HG03354 (cell line): Measurements from ENCODE around the gene SIPA1L3.

ENCODE experiments used
- ATAC-seq: cut with Tn5 transposase; IDR thresholded peaks from one replicate; pipeline ENCODE4 v1.9.1; 2021; ENCODE audit warnings: mild to moderate bottlenecking; ENCODE audit not compliant: unreplicated experiment, poor library complexity, severe bottlenecking

SIPA1L3 gene

DNA sequence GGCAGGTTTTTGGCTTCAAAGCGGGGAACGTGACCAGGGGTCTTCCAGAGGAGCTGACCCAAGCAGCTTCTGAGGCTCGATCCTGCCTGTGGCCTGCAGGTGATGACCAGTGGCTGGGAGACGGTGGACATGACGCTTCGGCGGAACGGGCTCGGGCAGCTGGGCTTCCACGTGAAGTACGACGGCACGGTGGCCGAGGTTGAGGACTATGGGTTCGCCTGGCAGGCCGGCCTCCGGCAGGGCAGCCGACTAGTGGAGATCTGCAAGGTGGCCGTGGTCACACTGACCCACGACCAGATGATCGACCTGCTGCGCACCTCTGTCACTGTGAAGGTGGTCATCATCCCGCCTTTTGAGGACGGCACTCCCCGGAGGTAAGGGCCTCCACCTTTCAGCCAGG lies 223.4 kb downstream of the SIPA1L3 start:
- ATAC-seq = no peak

DNA sequence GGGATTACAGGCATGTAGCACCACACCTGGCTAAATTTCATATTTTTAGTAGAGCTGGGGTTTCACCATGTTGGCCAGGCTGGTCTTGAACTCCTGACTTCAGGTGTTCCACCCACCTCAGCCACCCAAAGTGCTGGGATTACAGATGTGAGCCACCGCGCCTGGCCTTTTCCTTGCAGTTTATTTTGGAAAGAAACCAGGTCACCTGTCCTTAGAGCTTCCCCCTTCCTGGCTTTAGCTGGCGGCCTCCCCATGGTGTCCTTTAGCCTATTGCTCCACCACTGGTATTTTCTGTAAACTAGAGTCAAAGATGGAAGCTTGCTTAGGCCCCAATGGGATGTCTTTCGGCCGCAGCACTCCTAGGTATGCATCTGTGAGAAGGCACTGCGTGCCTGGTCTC lies 225.8 kb downstream of the SIPA1L3 start:
- no peak for ATAC-seq

DNA sequence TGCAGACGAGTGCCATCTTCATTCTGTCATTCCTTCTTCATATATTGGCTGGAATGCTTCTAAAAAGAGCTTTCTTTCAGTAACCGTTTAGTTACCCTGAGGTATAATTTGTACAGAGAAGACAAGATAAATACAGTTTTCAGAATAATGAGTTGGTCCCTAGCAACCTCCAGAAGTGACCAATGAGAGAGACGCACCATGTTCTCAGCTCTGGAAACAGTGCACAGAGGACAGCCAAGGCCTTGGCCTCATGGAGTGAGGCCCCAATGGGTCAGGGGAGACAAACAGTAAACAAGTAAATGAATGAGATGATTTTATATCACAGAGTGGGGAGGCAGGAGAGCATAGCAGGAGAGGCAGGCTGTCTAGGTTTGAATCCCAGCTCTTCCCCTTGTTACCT lies 226.3 kb downstream of the SIPA1L3 start:
- ATAC-seq = no peak

DNA sequence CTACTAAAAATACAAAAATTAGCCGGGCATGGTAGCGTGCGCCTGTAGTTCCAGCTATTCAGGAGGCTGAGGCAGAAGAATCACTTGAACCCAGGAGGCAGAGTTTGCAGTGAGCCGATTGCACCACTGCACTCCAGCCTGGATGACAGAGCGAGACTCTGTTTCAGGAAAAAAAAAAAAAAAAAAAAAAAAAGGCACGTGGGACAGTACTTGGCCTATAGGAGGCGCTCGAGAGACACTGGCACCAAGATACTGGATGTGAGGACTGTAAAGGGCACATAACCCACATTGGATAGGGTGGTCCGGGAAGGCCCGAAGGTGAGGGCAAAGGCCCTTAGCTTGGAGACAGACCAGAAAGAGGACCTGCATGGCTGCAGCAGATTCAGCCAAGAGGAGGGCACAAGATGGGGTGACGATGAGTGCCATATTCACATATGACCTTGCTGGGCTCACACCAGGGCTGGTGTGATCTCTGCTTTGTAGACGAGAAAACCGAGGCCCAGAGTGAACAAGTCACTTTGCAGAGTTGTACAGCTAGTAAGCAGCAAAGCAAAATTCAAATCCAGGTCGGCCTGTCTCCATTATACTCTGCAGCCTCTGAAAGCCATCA lies 227.6 kb downstream of the SIPA1L3 start:
- no peak for ATAC-seq

DNA sequence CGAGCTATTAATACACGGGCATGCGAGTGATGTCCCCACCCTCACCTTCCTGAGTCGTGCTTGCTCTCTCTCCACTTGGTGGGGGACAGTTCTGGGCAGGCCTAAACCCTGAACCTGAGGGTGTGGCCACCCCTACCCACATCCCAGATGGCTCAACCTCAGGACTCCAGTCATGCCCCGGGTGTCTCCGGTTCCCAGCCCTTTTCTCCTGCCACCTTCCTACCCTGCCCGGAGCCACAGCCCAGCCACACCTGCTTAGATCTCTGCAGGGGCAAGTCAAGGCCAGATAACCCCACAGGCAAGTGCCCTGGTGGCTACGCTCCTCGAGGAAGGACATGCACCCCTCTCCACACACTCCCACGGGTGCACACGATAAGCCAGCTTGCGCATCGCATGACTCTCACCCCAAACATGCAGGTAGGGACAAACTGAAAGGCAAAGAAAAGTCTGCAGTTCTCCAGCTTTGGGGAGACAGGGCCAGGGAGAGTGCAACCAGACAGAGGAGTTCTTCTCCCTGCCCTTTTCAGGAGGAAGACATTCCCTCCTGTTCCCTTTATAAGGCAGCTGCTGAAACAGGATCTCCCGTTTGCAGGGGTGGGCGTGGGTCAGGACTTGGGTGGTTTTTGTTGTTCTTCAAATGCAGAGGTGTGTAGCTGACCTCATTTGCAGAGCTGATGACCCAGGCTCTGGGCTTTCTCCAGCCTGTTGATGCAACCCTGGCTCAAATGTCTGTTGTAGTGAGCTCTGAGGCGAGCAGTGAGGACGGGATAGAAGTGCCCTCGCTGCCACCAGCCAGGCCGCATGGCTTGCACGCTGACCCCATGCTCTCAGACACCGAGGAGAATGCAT lies 228.4 kb downstream of the SIPA1L3 start:
- ATAC-seq = no peak

DNA sequence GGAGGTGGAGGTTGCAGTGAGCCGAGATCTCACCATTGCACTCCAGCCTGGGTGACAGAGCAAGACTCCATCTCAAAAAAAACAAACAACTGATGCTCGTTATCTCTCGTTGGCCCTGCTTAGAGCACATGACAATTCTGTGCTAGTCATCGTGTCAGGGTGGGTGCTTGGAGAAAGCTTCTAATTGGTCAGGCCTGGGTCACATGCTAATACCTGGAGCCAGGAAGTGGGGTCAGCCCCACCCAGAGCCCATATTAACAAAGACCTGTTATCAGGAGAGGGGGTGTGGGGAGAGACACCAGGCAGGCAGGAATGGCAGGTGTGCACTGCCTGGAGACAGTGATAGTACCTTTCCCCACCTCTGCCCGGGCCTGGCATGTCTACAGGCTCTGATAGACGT lies 232.1 kb downstream of the SIPA1L3 start:
- ATAC-seq = no peak

DNA sequence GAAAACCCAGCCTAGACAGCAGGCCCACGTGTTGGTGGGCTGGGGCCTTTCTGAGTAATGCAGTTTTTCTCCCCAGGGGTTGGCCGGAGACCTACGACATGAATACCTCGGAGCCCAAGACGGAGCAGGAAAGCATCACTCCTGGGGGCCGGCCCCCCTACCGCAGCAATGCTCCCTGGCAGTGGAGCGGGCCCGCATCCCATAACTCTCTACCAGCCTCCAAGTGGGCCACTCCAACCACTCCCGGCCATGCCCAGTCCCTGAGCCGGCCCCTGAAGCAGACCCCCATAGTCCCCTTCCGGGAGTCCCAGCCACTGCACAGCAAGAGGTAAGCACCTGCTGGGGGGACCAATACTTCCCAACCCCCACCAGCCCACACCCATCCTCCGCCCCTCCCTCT lies 234.1 kb downstream of the SIPA1L3 start:
- ATAC-seq = no peak

DNA sequence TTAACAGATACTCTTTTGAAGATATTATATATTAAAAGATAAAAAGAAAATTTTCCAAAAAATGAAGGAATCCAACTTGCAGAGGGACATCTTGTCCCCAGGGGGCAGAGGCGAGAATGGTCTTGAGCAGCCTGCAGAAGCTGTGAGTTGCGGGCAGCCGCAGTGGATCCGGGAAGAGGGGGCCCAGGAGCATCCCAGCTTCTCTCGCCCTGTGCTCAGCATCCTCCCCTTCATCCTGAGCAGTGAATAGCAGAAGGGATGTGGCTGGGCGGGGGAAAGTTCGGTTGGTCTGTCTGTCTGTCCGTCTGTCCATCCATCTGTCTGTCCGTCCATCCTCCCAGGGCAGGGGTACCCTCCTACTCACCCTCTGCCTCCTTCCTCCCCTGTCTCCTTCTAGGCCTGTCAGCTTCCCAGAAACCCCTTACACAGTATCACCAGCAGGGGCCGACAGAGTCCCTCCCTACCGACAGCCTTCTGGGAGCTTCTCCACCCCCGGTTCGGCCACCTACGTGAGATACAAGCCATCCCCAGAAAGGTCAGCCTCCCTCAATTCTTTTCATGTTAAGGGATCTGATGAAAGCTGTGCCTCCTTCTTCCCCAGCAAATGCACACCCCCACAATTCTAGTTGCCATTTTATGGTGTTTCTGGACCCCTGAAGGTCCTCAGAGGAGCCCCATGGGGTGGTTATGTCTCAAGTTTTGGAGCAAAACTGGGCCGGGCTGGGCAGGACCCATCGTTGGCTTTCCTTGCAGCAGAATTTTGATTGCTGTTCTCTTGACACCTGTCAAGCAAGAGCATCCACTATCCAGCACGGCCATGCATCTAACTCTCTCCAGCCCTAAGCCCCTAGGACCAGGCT lies 235.4 kb downstream of the SIPA1L3 start:
- no peak for ATAC-seq

DNA sequence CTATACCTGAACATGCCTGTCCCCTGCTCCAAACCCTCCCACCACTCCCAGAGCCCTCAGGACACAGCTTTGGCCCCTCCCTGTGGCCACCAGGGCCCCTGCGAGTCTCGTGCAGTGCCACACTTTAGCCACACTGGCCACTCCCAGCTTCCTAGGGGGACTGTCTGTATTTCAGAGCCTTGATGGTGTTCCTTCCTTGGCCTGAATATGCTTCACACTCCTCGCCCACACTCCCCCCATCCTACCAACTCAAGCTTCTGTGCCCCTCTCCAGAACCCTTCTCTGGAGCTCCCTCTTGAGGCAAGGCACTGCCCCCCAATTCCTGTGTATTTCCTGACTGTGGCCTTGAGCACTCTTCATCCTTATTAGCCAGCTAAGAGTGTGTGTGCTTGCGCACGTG lies 236.8 kb downstream of the SIPA1L3 start:
- ATAC-seq = no peak

DNA sequence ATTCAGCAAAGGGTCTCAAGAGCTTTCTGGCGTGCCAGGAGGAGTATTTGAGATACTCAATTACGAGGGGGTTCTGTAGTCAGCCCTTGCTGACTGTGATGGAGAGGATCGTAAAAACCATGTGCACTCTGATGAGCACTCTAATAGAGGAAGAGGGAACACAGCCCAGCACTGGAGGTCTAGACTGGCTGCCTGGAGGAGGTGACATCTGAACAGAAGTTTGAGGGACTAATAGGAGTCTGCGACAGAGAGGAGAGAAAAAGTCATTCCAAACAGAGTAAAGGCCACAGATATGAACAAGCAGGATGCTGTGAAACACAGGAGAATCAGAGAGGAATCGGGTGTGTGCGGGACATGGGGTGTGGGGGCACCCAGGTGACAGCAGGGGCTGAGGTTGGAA lies 237.7 kb downstream of the SIPA1L3 start:
- no peak for ATAC-seq

DNA sequence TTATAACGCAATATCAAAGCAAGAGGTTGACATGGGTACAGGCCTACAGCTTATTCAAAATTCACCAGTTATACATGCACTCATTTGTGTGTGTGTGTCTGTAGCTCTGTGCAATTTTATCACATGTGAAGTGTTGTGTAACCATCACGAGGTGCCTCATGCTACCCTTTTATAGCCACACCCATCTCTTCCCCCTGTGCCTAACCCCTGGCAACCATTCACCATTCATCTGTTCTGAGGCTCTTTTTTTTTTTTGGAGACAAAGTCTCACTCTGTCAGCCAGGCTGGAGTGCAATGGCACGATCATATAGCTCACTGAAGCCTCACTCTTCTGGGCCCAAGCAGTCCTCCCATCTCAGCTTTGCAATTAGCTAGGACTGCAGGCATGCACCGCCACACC lies 238.6 kb downstream of the SIPA1L3 start:
- ATAC-seq = no peak

DNA sequence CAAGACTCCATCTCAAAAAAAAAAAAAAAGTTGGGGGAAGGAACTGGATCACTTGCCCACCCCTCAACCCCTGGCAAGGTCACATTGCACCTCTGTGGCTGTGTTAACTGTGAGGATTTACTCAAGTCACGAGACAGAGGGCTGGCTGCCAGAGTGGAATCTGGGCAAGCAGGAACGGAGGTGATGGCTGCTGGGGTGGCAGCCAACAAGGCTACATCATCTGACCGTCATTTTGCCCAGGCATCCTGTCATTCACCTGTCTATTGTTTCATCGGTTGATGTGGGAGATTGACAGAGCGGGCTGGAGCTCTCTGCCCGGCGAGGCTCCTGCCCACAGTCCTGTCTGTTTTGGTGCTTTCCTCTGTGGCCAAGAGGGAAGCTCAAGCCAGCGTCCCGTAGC lies 241.3 kb downstream of the SIPA1L3 start:
- ATAC-seq = no peak

DNA sequence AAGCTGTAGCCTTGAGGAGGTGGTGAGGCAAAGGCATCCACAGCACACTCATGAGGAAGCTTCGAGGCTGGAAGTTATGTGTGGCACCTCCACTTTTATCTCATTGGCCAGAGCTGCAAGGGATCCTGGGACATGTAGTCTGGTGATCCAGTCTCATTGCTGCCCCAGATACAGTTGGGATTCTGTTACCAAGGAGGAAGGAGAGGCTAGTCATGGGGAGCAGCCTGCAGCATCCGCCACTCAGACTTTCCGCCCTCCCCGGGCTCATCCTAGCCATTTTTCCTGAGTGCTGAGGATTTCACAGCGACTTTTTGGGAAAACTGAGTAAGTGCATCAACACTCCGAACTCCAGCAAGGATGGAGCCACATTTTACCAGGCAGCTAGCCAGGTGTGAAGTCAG lies 242.7 kb downstream of the SIPA1L3 start:
- ATAC-seq = no peak

DNA sequence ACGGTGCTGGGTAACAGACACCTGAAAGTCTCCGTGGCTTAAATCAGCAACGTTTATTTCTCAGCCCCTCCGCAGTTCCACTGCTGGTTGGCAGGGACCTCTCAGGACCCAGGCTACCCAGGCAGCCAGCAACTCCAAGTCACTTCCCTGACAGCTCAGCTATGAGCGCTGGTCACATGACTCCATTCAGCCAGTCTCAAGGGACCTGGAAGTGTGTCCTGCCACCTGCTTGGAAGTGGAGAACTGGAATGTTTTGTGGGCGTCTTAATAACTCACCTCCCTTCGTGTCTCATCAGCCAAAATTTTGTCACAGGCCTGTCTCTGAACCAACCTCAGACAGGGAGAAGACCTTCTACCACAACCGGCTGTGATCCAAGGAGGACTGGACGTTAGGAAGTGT lies 244.2 kb downstream of the SIPA1L3 start:
- ATAC-seq = no peak

DNA sequence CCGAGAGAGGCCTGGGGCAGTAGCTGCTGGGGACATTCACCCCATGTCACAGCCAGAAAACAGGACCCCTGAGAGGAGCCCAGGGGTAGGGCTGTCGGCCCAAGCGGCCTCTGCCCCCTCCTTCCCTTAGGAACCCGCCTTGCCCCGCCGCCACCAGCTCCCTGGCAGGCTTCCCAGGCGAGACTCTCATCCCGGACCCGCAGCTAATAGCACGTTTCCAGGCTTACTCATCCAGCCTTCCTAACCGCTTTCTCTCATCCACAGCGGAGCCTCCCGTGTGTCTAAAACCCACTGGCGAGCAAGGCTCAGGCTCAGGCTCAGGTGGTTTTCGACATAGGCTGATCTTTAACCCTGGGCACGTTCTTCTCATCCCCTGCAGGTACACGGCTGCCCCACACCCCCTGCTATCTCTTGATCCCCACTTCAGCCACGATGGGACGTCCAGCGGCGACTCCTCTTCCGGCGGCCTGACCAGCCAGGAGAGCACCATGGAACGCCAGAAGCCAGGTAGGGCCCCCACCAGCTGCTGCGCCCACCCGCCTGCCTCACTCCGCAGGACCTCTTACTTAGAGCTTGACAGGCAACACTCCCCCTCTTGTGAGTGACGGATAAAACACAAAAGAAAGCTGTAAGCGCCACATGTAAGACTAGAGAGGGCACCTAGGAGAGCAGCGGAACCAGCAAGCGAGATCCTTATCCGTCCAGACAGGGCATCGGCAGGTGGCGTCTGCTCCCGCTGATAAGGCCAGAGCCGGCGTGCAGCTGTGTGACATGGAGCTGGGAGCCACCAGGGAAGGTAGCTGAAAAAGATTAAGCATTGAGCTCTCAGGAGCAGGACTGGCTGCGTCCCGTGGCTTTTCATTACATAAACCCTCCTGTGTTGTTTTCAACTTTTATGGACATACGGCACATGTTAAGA lies 245.7 kb downstream of the SIPA1L3 start:
- ATAC-seq = no peak

DNA sequence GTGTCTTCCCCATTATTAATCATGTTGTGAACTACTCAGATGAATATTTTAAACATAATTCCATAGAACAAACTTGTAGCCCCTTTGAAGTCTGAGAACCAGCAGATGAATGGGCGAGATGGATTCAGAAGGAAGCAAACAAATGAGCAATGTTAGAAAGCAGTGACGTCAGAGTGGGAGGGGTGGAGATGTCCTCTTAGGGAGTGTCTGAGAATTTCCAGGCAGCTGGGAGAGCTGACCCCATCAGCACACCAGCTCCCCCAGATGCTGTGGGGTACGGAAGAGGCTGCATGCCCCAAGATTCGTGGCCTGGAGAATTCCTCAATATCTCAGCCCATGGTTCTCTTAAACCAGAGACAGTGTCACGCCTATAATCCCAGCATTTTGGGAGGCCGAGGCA lies 248.4 kb downstream of the SIPA1L3 start:
- no peak for ATAC-seq

DNA sequence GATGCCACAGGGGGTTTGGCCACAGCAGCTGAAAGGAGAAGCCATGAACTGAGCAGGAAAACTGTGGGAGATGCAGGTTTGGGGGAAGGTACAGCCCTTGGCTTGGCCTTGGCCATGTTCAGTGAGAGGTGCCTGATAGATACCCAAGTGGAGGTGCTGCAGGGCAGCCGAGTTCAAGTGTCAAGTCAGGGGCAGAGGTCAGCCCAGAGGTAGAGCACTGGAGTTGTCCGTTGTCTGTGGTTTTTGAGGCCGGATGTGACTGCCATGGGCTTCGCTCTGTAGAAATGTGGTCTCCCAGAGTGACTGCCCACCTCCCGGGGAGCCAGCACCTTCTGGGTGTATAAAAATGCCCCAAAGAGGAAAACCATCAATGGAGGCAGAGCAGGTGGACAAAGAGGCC lies 251.7 kb downstream of the SIPA1L3 start:
- ATAC-seq = no peak

DNA sequence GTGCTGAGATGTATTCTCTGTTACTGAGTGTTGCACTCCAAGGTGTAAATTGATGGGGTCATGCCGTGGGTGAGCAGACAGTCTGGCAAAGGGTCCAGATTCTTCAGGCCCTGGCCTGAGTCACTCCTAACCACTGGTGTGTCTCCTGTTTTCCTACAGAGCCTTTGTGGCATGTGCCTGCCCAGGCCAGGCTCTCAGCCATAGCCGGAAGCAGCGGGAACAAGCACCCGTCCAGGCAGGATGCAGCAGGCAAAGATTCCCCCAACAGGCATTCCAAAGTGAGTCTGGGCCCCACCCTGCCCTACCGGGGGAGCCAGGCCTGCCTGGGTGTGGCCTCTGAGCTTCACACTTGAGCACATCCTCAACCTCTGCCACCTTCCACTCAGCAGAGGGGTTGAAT lies 255.1 kb downstream of the SIPA1L3 start:
- ATAC-seq = no peak

DNA sequence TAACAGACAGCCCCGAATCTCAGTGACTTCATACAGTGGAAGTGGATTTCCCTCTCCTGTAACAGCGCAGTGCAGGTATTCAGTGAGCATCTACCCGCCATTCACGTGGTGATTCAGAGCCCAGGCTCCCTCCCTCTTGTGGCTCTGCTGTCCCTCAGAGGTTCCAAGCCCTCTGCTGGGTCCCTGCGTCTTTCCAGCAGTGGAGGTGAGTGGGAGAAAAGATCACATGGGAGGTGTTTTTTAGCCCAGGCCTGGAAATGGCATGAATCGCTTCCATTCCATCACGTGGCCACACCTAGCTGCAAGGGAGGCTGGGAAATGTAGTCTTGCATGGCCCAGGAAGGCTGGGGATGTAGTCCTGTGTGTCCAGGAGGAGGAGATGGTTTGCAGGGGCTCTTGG lies 255.6 kb downstream of the SIPA1L3 start:
- ATAC-seq = no peak
